NK-92 (cell line): ENCODE results near the gene TCF7L1.

Experiments used
- DNase-seq: peaks from one replicate; lab custom pipeline; 2025; ENCODE audit not compliant: unreplicated experiment; lab: John Stamatoyannopoulos, UW

TCF7L1 gene

DNA sequence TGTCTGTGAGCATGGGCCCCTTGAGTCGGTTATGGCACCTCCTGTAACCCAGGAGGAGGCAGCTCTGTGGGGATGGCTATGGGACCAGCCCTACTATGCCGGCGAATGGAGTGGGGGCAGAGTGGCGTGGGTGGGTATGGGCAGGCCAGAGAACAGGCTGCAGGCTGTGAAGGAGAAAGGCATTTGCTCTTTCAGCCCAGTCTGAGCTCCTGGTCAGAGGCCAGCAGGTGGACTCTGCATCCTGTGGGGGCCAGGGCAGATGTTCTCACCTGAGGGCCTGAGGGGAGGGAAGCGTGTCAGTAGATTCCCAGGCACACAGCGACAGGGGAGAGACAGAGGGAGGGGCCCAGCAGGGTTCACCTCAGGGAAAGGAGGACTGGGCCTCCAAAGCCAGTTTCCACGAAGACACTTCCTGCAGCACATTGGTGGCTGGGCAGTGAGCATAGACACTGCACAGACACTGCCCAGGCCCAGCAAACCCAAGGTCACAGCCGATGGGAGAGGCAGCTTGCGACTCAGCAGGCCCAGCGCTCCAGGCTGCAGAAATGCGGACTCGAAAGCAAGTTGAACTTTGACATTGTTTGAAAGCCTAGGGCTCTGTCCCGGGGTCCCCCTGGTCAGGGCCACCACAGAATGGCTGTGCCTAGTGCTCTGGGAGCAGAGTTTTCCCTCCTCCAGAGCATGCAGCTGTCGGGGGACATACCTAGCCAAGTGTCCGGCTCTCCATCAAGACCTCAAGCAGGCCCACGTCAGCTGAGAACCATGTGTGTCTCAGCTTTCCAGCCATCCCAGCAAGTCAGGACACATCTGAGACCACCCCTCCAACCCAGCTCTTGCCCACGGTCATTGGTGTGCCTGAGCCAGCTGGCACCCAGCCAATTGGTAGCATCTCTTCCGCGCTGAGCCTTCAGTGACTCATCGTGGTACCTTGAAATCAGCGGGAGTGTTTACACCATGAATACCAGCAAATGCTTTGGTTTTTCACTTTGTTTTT is 140.8 kb downstream of the TCF7L1 start:
- DNase-seq: no peak

DNA sequence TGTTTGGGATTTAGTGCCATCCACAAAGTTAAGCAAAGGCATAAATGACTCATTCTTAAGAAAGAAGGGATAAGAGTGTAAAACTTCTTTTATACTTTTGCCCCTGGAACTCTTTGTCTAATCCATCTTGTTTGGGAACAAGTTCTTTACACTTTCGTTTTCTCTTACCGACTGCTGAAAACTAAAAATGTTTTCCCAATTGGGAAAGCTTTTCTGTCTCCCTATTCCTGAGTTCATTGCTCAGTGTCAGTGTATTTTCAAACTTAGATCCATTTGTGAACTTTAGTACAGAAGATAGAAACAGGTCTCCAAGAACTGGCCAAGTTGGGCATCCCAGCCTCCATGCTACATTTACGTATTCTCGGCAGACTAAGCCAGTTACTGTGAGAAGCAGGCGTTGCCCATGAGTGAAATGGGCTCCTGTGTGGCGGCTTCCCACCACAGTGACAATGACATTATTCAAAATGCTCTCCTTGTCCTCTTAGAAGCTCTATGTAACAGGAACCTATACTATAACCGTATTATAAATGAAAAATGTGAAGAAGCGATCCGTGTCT is 142.9 kb downstream of the TCF7L1 start:
- DNase-seq: no peak

DNA sequence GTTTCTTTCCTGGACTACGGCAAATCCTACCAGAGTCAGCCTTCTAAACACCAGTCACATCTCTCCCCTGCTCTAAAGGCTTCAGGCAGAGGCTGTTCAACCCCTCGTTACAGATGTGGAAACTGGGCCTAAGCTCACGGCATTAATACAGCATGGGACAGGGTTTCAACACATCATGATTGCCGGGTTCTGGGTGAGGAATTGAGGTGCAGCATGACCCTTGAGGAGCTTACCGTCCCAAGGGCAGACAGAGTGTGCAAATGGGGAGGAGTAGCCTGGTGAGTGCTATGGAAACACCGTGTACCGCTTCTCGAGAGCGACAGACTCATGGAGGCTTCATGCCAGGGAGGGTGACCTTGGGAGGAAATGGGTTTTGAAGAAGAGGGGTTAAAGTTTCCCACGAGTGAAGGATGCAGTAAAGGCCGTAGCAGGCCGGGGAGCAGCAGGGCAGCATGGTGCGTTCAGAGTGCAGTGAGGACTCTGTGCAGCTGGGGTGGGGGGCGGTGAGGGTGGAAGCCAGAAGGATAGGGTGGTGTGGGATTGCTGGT is 143.5 kb downstream of the TCF7L1 start:
- no peak for DNase-seq

DNA sequence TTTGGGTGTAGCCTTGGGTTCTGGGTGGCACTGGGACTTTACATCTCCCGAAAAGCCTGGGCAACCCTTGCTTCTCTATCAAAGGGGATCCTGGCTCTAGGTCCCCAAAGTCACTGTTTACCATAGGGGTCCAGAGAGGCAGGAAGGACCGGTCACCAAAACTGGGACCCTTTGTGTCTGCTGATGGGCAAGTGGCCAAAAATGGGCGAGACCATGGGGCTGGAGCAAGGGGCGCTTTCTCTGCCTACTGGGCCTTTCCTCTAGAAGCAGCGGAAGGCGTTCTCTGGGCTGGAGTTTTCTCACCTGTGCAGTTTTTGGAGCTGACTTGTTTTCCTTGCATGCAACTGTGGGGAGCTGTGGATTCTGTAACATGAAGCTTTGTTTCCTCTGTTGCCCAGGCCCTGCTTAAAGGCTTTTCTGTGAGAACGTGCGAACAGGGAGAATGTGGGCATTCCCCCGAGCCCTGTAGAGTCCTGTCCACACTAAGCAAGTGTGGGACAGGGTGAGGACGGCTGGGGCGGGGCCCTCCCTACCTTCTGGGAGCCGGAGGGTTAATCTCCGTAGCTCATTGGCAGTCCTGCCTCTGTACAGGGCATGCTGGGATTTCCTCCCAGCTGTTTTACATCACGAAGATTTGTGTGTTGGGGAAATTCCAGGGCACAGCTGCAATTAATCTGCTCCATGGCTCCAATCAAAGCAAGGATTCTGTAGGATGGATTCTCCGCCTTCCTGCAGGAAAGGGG is 144.4 kb downstream of the TCF7L1 start:
- DNase-seq: no peak

DNA sequence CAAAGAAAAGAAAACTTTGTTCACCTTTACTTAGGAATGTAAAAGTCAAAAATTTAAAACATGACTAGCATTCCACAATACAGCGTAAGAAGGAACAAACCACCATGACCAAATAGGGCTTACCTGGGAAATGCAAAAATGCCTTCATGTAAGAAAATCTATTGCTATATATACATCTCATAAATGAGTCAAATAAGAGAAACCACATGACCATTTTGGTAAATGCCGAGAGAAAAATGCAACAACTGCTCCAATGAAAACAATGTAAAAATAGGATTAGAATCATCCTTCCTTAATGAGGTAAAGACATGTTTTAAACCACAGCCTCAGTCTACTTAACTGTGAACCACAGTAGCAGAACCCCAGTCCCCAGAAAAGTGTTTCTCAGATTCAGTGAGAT is 145.2 kb downstream of the TCF7L1 start:
- DNase-seq: no peak

DNA sequence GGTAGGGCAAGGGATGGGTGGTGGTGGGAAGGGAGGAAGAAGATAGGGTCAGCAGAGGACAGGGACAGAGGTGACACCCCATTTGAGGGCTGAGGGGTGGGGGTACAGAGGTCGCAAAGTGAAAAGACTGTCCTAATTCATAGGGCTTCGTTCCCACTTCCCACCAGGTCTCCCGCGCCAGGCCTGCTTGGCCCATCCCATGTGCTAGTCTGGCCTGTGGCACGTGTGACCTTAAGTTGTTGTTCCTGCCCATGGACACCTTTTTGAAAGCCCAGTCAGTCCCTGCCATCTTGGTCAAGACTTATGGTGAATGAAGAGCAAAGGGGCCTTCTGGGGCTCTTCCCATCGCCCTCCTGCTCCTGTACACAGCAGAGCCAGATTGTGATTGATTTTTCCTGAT is 148.4 kb downstream of the TCF7L1 start:
- no peak for DNase-seq

DNA sequence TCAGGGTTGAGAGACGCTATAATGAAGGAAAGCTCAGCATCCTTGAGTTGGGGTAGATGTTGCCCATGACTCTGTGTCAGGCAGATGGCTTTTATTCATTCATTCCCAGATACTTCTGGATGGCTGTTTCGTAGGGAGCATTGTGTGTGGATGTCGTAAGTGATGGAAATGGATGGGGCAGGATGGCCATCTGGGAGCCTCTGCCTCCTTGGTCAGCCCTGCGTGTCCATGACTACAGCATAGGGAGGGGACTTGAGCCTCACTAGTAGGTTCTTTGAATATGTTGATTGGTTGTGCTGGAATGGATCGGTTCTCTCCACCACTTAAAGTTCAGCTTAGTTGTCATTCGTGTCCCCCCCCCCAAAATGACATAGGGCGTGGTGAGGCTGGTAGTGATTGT is 149.7 kb downstream of the TCF7L1 start:
- no peak for DNase-seq

DNA sequence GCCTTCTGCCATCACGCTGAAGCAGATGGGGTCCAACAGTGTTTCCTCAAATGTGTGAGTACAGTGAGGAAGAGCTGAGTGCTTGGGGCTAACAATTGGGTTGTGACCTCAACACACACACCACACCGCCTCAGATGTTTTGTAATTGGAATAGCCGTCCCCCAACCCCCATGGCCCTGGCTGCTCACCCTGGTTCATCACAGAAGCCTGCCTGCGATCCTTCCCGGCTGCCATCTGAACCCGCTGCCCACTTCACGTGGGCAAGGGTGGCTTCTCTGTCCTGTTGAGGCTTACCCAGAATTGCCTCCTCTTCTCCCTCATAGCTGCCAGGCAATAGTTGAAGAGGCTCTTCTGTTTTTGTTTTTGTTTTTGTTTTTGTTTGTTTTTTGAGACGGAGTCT is 150.4 kb downstream of the TCF7L1 start:
- no peak for DNase-seq

DNA sequence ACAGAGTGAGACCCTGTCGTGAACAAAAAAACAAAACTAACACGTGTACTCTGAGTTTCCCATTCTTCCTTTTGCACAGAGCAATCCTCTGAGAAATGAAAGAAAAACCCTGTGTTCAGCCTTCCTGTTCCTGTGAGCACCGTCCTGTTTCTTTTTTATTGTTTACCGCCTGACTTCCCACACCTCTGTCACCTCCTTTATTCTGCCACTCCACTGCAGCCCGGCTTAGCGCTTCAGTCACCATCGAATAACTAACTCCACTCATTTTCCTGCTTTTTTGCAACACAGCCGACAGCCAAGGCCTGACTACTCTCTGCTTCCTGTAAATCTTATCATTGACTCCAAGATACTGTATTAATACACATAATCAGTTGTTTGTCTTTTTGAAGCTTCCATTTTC is 153.7 kb downstream of the TCF7L1 start:
- DNase-seq: no peak

DNA sequence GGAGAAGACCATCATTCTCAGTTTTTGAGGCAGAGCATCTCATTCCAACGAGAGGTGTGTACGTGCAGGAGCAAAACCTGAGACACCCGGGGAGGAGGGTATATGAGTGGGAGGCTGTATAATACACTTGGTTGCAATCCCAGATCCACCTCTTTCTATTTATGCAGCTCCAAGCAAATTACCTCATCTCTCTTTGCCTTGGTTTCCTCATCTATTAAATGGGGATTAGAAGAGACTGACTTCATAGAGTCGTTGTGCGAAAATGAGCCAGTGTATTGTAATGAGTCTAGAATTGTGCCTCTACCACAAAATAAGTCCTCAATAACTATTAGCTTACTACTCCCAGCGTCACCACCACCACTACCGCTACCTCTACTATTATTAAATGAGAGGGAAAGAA is 154.5 kb downstream of the TCF7L1 start:
- no peak for DNase-seq

DNA sequence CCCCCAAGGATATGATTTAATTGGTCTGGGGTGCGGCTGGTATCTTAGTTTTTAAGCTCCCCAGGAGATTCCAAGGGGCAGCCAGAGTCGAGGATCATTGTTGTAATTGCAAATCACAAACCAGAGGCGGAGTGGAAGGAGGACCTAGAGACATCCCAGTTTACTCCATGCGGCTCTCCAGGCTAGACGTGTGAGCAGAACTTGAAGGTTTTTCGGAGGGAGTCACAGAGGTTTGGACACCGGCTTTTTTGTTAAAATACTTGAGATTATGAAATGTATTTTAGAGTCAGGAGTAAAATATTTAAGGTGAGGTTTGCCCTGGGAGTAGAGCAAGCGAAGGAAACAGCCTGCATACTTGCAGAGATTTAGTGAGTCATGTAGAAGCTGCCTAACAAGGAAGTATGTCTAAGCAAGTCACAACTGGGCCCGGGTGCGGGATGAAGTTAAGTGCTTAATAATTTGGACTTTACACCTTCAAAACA is 155.1 kb downstream of the TCF7L1 start:
- no peak for DNase-seq

DNA sequence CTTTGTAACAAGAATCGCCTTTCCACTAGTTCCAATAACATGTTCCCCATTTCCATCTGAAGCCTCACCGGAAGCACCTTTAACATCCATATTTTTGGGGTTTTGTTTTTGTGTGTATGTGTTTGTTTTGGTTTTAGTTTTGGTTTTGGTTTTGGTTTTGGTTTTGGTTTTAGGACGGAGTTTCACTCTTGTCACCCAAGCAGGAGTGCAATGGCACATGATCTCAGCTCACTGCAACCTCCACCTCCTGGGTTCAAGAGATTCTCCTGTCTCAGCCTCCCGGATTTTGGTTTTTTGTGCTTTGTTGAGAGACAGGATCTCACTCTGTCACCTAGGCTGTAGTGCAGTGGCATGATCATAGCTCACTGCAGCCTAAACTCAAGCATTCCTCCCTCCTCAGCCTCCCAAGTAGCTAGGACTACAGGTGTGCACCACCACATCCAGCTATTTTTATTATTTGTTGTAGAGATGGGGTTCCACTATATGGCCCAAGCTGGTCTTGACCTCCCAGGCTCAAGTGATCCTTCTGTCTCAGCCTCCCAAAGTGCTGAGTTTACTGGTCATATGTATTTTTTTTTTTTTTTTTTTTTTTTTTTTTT is 158.3 kb downstream of the TCF7L1 start:
- DNase-seq: no peak

DNA sequence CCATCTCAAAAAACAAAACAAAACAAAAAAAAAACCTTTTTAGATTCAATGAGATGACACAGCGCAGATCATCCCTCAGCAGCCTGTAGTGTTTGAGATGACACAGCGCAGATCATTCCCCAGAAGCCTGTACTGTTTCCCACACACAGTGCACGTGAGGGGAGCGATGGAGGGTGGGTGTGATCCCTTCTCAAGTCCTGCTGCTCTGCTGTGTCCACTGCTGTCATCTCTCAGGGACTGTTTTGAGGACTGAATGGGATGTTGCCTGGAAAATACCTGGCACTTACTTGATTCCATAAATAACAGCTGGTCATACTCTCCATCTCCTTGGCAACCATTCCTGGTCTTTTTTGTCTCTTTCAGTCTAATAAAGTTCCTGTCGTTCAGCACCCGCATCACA is 168.9 kb downstream of the TCF7L1 start:
- DNase-seq: no peak

DNA sequence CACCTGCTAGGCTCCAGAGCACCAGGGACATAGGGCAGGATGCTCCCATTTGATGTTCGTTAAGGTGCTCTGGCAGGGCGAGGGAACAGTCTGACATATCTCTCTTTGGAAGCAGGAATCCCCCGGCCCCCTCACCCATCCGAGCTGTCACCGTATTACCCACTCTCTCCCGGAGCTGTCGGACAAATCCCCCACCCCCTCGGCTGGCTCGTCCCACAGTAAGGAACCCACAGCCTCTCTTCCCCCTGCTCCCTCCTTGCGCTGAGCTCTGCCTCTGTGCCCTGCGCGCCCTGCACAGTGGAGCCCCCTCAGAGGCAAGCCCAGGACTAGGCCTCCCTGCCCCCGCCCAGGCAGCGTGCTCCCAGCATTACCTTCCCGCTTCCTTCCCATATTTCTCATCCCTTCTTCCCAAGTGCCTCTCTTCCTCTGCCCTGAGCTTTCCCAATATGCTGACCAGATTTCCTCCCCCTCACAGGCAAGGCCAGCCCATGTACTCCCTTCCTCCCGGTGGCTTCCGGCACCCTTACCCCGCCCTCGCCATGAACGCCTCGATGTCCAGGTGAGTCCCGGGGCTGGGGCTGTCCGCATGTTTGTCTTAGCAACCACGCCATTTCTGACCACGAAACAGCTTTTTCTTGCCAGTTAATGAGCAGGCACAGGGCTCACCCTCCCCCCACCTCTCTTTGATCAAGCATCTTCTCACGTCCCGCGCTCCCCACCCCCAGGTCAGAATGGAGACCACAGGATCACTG is 170.8 kb downstream of the TCF7L1 start:
- no peak for DNase-seq

DNA sequence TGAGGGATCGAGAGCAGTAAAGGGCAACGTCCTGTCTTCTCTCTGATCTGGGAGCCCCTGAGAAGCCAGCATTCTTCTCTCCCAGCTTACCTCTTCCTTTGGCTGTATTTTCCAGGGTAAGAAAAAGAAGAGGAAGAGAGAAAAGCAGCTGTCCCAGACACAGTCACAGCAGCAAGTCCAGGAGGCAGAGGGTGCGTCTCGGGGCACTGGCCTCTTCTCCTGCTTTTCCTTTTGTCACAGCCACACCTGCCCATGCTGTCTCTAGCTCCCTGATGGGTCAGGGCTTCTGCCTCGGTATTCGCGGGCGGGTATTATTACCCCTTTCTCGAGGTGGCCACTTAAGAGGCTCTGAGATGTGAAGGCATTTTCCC is 174.3 kb downstream of the TCF7L1 start:
- DNase-seq: no peak

DNA sequence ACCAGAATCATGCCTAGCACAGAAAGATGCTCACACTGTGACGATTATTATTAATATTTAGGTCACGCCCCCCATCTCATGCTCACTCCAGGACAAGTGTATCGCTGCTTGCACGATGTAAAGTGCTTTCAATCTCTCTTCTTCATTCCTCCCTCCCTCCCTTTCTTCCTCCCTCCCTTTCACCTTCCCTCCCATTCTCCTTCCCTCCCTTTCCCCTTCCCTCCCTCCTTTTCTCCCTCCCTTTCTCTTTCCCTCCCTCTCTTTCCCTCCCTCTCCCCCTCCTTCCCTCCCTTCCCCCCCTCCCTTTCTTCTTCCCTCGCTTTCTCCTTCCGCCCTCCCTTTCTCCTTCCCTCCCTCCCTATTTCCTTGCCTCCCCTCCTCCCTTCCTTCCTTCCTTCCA is 175.0 kb downstream of the TCF7L1 start:
- DNase-seq: no peak

DNA sequence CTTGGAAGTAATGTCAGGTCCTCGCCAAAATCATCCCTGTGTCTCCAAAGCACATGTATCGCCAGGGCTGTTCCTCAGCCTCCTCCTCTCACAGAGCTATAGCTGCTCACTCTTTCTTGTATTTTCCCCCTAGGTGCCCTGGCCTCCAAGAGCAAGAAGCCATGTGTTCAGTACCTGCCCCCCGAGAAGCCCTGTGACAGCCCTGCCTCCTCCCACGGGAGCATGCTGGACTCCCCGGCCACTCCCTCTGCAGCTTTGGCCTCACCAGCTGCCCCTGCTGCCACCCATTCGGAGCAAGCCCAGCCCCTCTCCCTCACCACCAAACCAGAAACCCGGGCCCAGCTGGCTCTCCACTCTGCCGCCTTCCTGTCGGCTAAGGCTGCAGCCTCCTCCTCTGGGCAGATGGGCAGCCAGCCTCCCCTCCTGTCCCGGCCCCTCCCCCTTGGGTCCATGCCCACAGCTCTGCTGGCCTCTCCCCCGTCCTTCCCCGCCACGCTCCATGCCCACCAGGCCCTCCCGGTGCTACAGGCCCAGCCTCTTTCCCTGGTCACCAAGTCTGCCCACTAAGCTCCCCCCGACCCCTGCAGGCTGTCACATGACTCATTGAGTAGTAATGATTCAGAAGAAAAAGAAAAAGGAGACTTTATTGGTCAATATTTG is 175.8 kb downstream of the TCF7L1 start:
- DNase-seq: no peak

DNA sequence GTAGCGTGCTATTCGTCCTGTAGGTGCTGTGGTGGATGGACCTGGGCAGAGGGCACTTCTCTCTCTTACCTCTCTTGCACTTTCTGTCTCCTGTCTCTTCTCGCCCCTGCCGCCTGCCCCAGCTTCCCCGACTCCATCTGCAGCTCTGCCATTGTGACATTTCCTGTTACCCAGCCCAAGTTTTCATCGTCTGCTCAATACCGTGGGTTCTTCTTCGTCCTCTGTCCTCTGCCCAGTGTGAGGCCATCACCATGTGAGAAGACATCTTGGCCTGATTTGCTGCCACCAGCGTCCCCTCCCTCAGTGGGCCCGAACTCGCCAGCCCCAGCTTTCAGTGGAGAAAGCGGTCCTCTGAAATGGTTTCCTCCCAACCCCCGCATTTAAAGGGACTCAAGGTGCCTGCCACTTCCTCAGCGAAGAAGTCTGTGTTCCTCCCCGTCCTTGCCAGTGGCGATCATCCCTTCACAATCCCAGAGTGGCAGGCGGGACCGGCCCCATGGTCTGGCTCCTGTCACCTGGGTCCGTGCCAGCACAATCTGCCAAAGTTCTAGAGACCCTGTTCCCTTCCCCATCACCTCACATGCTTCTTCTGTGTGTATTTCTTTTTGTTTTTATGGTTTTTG is 176.6 kb downstream of the TCF7L1 start:
- no peak for DNase-seq

DNA sequence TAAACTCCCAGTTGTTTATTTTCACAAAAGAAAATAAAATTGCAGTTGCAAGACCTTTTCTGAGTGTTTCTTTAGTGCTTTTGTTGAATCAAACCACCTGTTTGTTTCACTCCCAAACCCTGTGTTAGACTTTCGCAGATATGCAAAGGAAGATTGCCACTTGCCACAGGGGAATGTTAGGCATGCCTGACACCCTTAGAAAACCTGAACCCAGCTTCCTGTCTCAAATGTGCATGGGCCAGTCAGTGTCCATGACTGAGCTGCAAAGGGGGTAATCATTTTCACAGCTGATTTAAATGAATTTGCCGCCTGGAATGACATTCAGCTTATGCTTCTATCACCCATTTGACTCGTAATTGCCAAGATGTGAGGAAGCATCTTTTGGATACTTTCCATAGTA is 177.1 kb downstream of the TCF7L1 start:
- DNase-seq: no peak
